ENCODE results near the gene C1orf21.

DNA sequence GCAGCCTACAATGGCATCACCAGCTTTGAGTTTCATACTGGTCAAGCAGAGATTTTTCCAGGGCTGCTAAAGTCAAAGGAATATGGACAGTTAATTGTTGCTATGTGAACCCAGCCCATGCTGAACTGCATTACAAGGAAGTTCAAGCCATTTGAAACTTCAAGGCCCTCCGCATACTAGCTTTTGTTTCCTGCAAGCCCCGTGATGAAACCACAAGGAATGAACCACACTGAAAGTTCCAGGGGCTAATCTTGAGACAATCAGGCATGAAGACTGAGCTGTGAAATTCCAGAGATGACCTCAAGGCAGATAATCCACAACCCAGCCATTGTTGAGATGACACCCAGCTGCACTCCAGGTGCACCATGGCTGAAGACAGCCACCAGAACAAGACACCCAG lies 180.8 kb downstream of the C1orf21 start:
- TF ChIP-seq, protein P1, sequence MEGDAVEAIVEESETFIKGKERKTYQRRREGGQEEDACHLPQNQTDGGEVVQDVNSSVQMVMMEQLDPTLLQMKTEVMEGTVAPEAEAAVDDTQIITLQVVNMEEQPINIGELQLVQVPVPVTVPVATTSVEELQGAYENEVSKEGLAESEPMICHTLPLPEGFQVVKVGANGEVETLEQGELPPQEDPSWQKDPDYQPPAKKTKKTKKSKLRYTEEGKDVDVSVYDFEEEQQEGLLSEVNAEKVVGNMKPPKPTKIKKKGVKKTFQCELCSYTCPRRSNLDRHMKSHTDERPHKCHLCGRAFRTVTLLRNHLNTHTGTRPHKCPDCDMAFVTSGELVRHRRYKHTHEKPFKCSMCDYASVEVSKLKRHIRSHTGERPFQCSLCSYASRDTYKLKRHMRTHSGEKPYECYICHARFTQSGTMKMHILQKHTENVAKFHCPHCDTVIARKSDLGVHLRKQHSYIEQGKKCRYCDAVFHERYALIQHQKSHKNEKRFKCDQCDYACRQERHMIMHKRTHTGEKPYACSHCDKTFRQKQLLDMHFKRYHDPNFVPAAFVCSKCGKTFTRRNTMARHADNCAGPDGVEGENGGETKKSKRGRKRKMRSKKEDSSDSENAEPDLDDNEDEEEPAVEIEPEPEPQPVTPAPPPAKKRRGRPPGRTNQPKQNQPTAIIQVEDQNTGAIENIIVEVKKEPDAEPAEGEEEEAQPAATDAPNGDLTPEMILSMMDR (IDR thresholded peaks at IDR 0.05), result no peak
- no peak for TF ChIP-seq POLR2A (IDR thresholded peaks at IDR 0.05)

Measured in body of pancreas (tissue), 4 donors.